HG03521 (cell line): ENCODE data around the gene ATP5MC2.

Source experiments
- ATAC-seq: cut with Tn5 transposase; IDR thresholded peaks from one replicate; pipeline ENCODE4 v1.9.1; 2021; ENCODE audit warnings: mild to moderate bottlenecking, moderate library complexity; ENCODE audit not compliant: unreplicated experiment

ATP5MC2 gene

DNA sequence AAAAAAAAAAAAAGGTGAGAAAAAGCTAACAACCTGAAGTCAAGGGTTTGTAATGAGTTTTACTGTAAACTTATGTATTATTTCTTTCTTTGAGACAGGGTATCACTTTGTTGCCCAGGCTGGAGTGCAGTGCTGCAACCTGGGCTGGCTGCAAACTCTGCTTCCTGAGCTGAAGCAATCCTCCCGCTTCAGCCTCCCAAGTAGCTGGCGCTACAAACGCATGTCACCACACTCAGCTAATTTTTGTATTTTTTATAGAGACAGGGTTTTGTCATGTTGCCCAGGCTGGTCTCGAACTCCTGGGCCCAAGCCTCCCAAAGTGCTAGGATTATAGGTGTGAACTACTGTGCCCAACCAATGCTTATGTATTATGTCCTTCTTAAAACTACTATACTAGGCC, 58.9 kb downstream of the ATP5MC2 start:
- ATAC-seq, result no peak
